Measurements from ENCODE around the gene ASIC2. TPM values are rescaled to one million over a fixed set of nuclear protein-coding genes. Genes with fewer than 3 reads are reported as not detected.

ASIC2 gene
- total RNA-seq, 1 experiment from 2014 or later: 0.11 TPM

GRCh38 chr17:33204156-33204555 lies 88.9 kb downstream of the ASIC2 start:
- DNase-seq (ENCODE audit: low read depth): no peak

GRCh38 chr17:33202796-33203495 lies 90.1 kb downstream of the ASIC2 start:
- DNase-seq (ENCODE audit: low read depth): no peak

- no peak for DNase-seq (ENCODE audit: low read depth)
Measured at GRCh38 chr17:33202021-33202420, 91.1 kb downstream of the ASIC2 start.

- no peak for DNase-seq (ENCODE audit: low read depth)
Measured at GRCh38 chr17:33201283-33201682, 91.8 kb downstream of the ASIC2 start.

- DNase-seq (ENCODE audit: low read depth): peak; percentile 59
Measured at GRCh38 chr17:33200587-33200986, 92.5 kb downstream of the ASIC2 start.

GRCh38 chr17:33199571-33200510 lies 93.3 kb downstream of the ASIC2 start:
- DNase-seq (ENCODE audit: low read depth): peak; percentile 52

- DNase-seq (ENCODE audit: low read depth): no peak
Measured at GRCh38 chr17:33198954-33199353, 94.1 kb downstream of the ASIC2 start.

GRCh38 chr17:33197342-33197741 lies 95.8 kb downstream of the ASIC2 start:
- DNase-seq (ENCODE audit: low read depth): no peak

GRCh38 chr17:33196883-33197282 lies 96.2 kb downstream of the ASIC2 start:
- DNase-seq (ENCODE audit: low read depth): no peak

GRCh38 chr17:33192951-33193911 lies 99.9 kb downstream of the ASIC2 start:
- no peak for DNase-seq (ENCODE audit: low read depth)

GRCh38 chr17:33183487-33184026 lies 109.5 kb downstream of the ASIC2 start:
- DNase-seq (ENCODE audit: low read depth): no peak

GRCh38 chr17:33179151-33179550 lies 113.9 kb downstream of the ASIC2 start:
- DNase-seq (ENCODE audit: low read depth): no peak

- DNase-seq (ENCODE audit: low read depth): no peak
Measured at GRCh38 chr17:33178681-33179080, 114.4 kb downstream of the ASIC2 start.

GRCh38 chr17:33175562-33175961 lies 117.5 kb downstream of the ASIC2 start:
- DNase-seq (ENCODE audit: low read depth): no peak

- DNase-seq (ENCODE audit: low read depth): no peak
Measured at GRCh38 chr17:33171931-33172330, 121.2 kb downstream of the ASIC2 start.

- DNase-seq (ENCODE audit: low read depth): peak; percentile 81
Measured at GRCh38 chr17:33169580-33170285, 123.4 kb downstream of the ASIC2 start.

GRCh38 chr17:33167736-33168135 lies 125.4 kb downstream of the ASIC2 start:
- DNase-seq (ENCODE audit: low read depth): no peak

GRCh38 chr17:33166472-33166871 lies 126.6 kb downstream of the ASIC2 start:
- no peak for DNase-seq (ENCODE audit: low read depth)

- no peak for DNase-seq (ENCODE audit: low read depth)
Measured at GRCh38 chr17:33164169-33164881, 128.8 kb downstream of the ASIC2 start.

- DNase-seq (ENCODE audit: low read depth): no peak
Measured at GRCh38 chr17:33163533-33164168, 129.4 kb downstream of the ASIC2 start.
